Mammary epithelial cell (primary cell): ENCODE measurements around the gene L3MBTL4.

Experiments
- EZH2 ChIP-seq: IDR thresholded peaks from 2 replicates; pipeline ENCODE4 v1.6.1; 2012; ENCODE audit warnings: low read length, inconsistent platforms, borderline replicate concordance
- TF ChIP-seq, protein P1 (sequence below), 2 donors: IDR thresholded peaks in 1 of 2; conservative IDR thresholded peaks in 1 of 2; 2 replicates each; pipeline ENCODE4 v1.5.1; 2011 to 2012; ENCODE audit warnings: inconsistent platforms in 2 of 2, low read length in 2 of 2, mild to moderate bottlenecking in 2 of 2, control low read depth in 1 of 2, low read depth in 1 of 2; ENCODE audit not compliant: insufficient read depth in 1 of 2; ENCODE audit errors: extremely low read depth in 1 of 2

DNA sequence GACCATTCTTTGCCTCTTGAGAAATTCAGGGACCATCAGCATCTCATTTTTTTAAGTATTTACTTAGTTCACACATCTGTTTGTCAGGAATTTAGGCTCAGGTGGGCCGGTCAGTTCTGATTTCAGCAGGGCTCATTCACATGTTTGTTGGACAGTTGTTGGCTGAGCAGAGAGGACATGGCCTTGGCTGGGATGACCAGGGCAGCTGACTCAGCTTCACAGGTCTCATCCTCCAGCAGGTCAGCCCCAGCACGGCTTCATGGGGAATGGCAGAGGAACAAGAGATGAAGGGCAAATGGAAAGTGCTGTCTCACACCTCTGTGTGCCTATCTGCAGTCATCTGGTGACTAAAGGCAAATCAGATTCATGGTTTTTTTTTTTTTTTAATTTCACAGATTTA, 383.3 kb downstream of the L3MBTL4 start:
- no peak for TF ChIP-seq EZH2
- TF ChIP-seq, protein P1, sequence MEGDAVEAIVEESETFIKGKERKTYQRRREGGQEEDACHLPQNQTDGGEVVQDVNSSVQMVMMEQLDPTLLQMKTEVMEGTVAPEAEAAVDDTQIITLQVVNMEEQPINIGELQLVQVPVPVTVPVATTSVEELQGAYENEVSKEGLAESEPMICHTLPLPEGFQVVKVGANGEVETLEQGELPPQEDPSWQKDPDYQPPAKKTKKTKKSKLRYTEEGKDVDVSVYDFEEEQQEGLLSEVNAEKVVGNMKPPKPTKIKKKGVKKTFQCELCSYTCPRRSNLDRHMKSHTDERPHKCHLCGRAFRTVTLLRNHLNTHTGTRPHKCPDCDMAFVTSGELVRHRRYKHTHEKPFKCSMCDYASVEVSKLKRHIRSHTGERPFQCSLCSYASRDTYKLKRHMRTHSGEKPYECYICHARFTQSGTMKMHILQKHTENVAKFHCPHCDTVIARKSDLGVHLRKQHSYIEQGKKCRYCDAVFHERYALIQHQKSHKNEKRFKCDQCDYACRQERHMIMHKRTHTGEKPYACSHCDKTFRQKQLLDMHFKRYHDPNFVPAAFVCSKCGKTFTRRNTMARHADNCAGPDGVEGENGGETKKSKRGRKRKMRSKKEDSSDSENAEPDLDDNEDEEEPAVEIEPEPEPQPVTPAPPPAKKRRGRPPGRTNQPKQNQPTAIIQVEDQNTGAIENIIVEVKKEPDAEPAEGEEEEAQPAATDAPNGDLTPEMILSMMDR (conservative IDR thresholded peaks at IDR 0.05 in 1 of 2, IDR thresholded peaks at IDR 0.05 in 1 of 2; ENCODE audit: extremely low read depth in 1 of 2, insufficient read depth in 1 of 2, low read depth in 1 of 2, low read length in 2 of 2) = no peak
